Stimulated activated CD8-positive, alpha-beta memory T cell treated with anti-CD3 and anti-CD28 coated beads, Interleukin-2, amount 100 ng/mL, for 48 hours (primary cell): Measurements from ENCODE around the gene PDXDC1.
"Not testable (repeated sequence)": the region's sequence is repeated elsewhere in the genome, so short reads cannot be mapped to it uniquely, and the experiment has no call there.

Experiments
- DNase-seq, 2 donors: peaks; one replicate each; pipeline ENCODE4 v3.0.0-alpha.2; 2020; ENCODE audit warnings: low read depth in 2 of 2

The PDXDC1 gene

GRCh38 chr16:15065961-15066360, 91.1 kb downstream of the PDXDC1 start:
- not testable (repeated sequence) for DNase-seq

- DNase-seq: not testable (repeated sequence)
Observed at GRCh38 chr16:15066690-15067089, 91.9 kb downstream of the PDXDC1 start.

DNA sequence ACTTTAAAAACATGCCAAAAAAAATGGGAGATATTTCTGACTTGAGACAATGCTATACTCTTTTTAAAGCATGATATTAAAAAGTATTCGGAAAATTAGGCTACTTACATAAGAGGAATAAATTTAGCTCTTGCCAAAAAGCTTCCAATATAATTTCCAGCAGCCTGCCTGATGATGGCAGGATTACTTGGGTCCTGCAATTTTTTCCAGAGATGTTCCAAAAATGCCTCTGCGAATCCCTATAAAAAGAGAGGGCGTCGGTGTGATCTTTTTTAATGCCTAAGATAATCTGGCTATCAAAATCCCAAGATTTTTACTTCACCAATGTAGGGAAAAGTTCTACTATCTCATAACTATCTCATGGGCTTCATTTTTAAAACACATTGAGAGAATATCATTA, 96.2 kb downstream of the PDXDC1 start:
- DNase-seq: not testable (repeated sequence)

DNA sequence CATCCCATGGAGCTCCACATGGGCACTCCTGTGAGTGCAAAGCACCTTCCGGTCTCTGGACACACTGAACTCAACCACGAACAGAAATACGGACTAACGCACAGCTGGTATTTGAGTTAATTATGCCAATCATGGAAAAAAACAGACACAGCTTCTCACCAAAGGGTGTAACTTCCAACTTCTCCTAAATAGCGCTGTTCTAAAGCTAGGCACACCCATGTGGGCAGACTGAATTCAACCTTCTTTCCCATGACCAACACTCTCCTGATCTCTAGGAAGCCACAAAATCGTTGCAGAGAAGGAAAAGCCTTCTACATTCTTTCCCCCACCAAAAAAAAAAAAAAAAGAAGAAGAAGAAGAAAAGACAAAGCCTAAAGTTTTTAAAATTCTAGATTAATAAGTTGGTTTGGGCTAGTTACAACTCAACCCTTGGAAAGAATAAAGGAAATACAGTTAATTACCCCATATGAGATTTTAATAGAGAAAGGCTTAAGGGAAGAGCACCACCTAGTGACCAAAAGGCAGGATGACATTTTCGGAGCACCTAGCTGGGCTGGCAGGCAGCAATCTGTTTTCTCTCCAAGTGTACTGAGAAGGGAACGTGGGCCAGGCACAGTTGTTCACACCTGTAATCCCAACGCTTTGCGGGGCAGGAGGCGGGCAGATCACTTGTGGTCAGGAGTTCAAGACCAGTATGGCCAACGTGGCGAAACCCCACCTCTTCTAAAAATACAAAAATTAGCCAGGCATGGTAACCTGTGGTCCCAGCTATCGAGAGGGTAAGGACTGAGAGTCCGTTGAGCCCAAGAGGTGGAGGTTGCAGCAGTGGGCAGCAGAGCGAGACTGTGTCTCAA, 97.3 kb downstream of the PDXDC1 start:
- not testable (repeated sequence) for DNase-seq

DNA sequence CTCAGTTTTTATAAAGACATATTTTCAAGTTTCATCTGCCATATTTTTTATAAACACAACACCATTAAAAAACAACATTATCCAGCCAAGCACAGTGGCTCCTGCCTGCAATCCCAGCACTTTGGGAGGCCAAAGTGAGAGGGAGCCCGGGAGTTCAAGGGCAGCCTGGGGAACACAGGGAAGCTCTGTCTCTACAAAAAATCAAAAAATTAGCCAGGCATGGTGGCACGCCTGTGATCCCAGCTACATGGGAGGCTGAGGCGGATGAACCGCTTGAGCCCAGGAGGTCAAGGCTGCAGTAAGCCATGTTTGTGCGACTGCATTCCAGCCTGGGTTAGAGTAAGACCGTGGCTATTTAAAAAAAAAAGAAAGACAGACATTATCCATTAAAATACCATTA, 98.3 kb downstream of the PDXDC1 start:
- DNase-seq: no peak

- DNase-seq: not testable (repeated sequence)
Observed at GRCh38 chr16:15076161-15076560, 101.3 kb downstream of the PDXDC1 start.

- not testable (repeated sequence) for DNase-seq
Observed at GRCh38 chr16:15080883-15081282, 106.1 kb downstream of the PDXDC1 start.

- DNase-seq: not testable (repeated sequence)
Observed at GRCh38 chr16:15082788-15083187, 108.0 kb downstream of the PDXDC1 start.

DNA sequence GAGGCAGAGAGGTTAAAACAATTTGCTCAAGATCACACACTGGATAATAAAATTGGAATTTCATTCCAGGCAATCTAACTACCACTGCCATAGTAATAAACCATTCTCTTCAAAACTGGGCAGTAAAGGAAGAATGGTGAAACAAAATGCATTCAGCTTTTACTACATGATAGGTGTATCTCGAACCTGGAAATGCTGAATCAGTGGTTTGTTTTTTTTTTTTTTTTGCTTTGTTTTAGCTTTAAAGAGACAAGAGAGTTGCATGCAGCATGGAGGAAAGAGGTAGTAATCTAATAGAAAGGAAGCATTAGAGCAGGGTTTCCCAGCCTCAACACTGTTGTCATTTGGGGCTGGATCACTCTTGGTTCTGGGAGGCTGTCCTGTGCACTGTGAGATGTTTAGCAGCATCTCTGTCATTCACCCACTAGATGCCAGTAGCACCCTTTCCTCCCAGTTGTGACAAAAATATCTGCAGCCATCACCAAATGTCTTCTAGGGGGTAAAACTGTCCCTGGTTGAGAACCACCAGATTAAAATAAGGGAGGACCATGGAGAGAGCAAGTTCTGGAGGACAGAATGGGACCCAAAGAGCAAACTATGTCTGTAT, 115.9 kb downstream of the PDXDC1 start:
- not testable (repeated sequence) for DNase-seq

- not testable (repeated sequence) for DNase-seq
Observed at GRCh38 chr16:15093571-15093954, 118.7 kb downstream of the PDXDC1 start.

- peak; percentile 83 to 86 for DNase-seq
Observed at GRCh38 chr16:15093955-15094827, 119.4 kb downstream of the PDXDC1 start, which contains the start of gene RRN3. TSS of gene RRN3 (minus strand) at chr16:15094272. CDS start at chr16:15094233, 39 bp downstream.

DNA sequence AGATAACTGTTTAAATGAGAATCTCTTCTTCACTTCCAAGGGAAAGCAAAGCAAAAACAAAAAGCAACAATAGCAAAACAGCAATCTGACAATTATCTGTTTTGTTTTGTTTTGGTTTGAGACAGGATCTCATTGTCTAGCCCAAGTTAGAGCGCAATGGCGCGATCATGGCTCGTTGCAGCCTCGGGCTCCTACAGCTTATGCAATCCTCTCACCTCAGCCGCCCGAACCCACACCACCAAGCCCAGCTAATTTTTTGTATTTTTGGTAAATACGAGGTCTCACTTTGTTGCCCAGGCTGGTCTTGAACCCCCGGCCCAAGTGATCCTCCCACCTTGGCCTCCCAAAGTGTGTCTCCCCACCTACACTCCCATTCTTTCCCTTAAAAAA, 121.8 kb downstream of the PDXDC1 start:
- DNase-seq: not testable (repeated sequence)

DNA sequence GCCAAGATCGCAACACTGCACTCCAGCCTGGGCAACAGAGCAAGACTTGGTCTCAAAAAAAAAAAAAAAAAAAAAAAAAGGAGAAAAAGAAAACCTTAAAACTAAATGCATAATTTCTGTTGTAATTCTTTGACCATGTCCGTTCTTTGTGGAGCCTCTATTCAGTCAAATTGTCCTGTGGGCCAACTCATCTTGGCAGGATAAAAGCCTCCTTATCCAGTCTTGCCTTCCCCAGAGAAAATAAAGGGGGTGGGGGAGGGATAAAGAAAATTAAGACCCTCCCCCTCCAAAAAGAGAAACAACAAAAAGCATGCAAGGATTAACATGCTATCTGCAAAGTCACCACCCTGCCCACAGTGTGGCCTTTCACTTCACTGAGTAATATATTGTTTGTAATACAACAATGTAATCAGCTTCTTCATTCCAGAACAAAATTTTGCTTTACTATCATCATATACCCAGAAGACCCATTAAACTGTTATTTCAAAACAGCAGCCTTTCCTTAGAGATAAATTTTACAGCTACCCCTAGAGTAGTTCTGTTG, 124.6 kb downstream of the PDXDC1 start:
- not testable (repeated sequence) for DNase-seq

DNA sequence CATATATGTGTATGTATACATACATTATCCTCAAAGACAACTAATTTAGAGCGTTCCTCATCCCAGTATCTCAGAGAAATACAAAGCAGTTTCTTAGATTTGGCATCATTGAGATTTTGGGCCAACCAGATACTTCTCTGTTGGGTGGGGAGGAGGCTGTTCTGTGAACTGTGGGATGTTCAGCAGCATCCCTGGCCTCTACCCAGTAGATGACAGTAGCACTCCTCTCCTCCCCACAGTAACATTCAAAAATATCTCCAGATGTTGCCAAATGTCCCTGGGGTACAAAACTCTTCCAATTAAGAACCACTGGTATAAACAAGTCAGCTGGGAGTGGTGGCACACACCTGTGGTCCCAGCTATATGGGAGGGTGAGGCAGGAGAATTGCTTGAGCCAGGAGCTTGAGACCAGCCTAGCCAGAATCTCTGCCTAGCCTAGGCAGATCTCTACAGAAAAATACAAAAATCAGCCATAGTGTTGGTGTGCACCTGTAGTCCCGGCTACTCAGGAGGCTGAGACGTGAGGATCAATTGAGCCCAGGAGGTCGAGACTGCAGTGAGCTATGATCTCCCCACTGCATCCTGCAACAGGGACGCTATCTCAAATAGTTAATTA, 125.7 kb downstream of the PDXDC1 start:
- DNase-seq: not testable (repeated sequence)

DNA sequence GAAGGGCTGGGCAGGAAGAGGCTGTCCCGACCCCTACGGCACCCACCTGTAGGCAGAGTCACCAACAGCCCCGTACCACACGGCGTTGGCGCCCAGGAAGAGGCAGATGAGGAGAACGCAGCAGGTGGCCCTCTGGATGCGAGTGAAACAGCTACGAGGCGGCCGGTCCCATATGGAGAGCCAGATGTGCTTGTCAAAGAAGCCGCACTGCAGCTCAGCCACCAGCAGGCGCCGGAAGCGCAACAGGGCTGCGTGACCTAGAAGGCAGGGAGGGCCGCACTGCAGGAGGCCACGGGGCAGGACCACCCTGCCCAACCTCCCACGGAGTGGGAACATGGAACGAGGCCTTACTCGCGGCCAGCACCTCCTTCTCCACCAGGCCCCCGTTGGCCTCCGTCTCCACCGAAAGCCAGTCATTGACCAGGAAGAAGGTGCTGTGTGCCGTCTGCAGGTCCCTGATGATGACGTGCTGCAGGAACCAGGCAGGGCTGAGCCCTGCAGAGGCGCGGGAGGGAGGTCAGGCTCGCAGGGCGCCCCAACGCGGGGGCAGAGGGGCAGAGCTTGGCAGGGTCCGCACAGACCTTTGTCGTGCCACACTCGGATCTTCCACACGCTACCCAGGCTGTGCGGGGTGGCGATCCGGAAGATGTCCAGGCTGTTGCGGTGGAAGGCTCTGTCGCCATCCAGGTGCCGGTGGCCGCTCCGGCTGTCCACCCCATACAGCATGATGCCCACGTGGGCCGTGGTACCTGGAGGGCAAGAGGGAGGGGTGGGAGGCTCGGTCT, 153.0 kb downstream of the PDXDC1 start:
- DNase-seq: not testable (repeated sequence)

- not testable (repeated sequence) for DNase-seq
Observed at GRCh38 chr16:15130256-15130932, 155.6 kb downstream of the PDXDC1 start.

- not testable (repeated sequence) for DNase-seq
Observed at GRCh38 chr16:15130943-15131700, 156.3 kb downstream of the PDXDC1 start.

DNA sequence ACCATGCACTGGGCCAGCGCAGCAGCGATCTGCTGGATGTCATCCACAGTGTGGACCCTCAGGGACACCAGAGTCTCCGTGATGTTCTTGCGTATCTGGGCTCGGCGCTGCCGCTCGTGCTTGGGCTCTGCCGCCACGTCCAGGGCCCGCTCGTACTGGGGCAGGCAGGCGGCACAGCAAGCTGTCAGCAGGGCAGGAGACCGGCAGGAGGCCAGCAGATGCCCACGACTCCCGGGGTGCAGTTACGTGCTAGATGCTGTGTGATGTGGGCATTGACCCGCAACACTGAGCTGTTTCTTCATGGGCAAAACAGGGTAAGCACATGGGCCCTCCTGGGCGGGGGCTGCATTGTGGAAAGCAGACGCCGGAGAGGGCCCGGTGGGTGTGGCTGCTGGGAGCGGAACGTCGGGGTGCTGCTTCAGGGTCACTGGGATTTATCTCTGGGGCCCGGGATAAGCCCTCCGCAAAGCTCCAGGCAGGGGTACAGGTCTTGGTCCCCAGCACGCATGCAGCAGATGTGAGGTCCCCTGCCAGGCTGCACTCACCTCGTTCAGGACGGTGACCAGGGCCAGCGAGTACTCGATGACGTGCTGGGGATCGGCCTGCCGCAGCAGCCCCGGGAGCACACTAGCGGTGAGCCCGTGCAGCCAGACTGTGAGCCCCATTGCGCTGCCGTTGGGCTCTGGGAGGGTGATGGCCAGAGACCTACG, 158.0 kb downstream of the PDXDC1 start:
- not testable (repeated sequence) for DNase-seq
